CD4-positive, alpha-beta T cell (primary cell): ENCODE data around the gene ZFP92. TPM values are rescaled to one million over a fixed set of nuclear protein-coding genes. Genes with fewer than 3 reads are reported as not detected.

Source experiments
- ATAC-seq: fragments of 200-7000 bp; cut with Tn5 transposase; one replicate; pipeline ENCODE4 v1.10.0; 2022; ENCODE audit warnings: mild to moderate bottlenecking; ENCODE audit not compliant: poor library complexity
- CTCF ChIA-PET: fragments of 350-600 bp; sonication (Branson Sonifier 250); formaldehyde crosslinking; loops from one replicate; lab custom pipeline; 2021; ENCODE audit warnings: antibody characterized with exemption, inconsistent platforms; lab: Charles Lee
- POLR2A ChIA-PET: fragments of 350-600 bp; sonication (Branson Sonifier 250); formaldehyde crosslinking; loops from one replicate; lab custom pipeline; 2021; ENCODE audit warnings: antibody characterized with exemption, inconsistent platforms; lab: Charles Lee
- DNase-seq, 14 experiments: peaks; one replicate each; pipeline ENCODE4 v3.0.0-alpha.2; 2013 to 2020; ENCODE audit warnings: mixed read lengths in 2 of 14
- H3K27ac ChIP-seq, 2 donors: one replicate each; pipeline versions ENCODE4 v1.5.1 to v1.7.0; 2013; ENCODE audit warnings: low read length in 2 of 2, low read depth in 1 of 2, mild to moderate bottlenecking in 1 of 2
- H3K27me3 ChIP-seq, 2 experiments: 1 replicate in 1 of 2; 2 replicates in 1 of 2; pipeline versions ENCODE4 v1.6.1 to v1.7.0; 2013; ENCODE audit warnings: low read length in 2 of 2, control low read depth in 1 of 2, mild to moderate bottlenecking in 1 of 2, moderate library complexity in 1 of 2; ENCODE audit not compliant: insufficient read depth in 2 of 2, control insufficient read depth in 1 of 2
- H3K36me3 ChIP-seq: one replicate; pipeline ENCODE4 v1.6.1; 2013; ENCODE audit warnings: low read length, control low read depth; ENCODE audit not compliant: insufficient read depth
- H3K4me1 ChIP-seq: one replicate; pipeline ENCODE4 v1.6.1; 2013; ENCODE audit warnings: low read length, control low read depth; ENCODE audit not compliant: insufficient read depth
- H3K4me3 ChIP-seq: one replicate; pipeline ENCODE4 v1.5.1; 2013; ENCODE audit warnings: mild to moderate bottlenecking, low read length, moderate library complexity
- H3K9me3 ChIP-seq, 2 experiments: 1 replicate in 1 of 2; 2 replicates in 1 of 2; pipeline versions ENCODE4 v1.6.1 to v1.7.0; 2013; ENCODE audit warnings: low read length in 2 of 2, mild to moderate bottlenecking in 2 of 2, control low read depth in 1 of 2, moderate library complexity in 1 of 2; ENCODE audit not compliant: control insufficient read depth in 1 of 2, insufficient read depth in 1 of 2
- H3K27ac Mint-ChIP-seq: one replicate; pipeline ENCODE4 v1.8.0; 2020; ENCODE audit warnings: mixed read lengths
- H3K27me3 Mint-ChIP-seq: one replicate; pipeline ENCODE4 v1.8.0; 2021; ENCODE audit warnings: mixed read lengths
- H3K36me3 Mint-ChIP-seq: one replicate; pipeline ENCODE4 v1.8.0; 2021; ENCODE audit warnings: low read depth, mixed read lengths
- H3K4me1 Mint-ChIP-seq: one replicate; pipeline ENCODE4 v1.8.0; 2021; ENCODE audit warnings: low read depth, mixed read lengths
- H3K4me3 Mint-ChIP-seq: one replicate; pipeline ENCODE4 v1.8.0; 2020; ENCODE audit warnings: mild to moderate bottlenecking, mixed read lengths
- H3K9me3 Mint-ChIP-seq: one replicate; pipeline ENCODE4 v1.8.0; 2020; ENCODE audit warnings: mixed read lengths
- intact Hi-C, 2 experiments: fragments of 100-400 bp; cut with DNase I in 1 of 2; cut with micrococcal nuclease in 1 of 2; formaldehyde crosslinking; loops; one replicate each; pipeline versions ENCODE4 v1.15.1 to v1.9.0; 2023 to 2025; cut with DNase I, micrococcal nuclease
- total RNA-seq, 174 experiments: library from RNA in 2 of 174; stranded (reverse) in 2 of 174; gene quantifications; one replicate each; pipeline ENCODE4 v1.2.3 and lab custom pipeline; 2021 to 2026
- TF ChIP-seq, protein P1 (sequence below): fragments of 200-600 bp; IDR thresholded peaks from one replicate; pipeline ENCODE4 v1.8.0; 2022; ENCODE audit warnings: antibody characterized with exemption, mild to moderate bottlenecking

ZFP92 gene
- total RNA-seq, 2 experiments from 2014 or later: 0.08 to 0.11 TPM

DNA sequence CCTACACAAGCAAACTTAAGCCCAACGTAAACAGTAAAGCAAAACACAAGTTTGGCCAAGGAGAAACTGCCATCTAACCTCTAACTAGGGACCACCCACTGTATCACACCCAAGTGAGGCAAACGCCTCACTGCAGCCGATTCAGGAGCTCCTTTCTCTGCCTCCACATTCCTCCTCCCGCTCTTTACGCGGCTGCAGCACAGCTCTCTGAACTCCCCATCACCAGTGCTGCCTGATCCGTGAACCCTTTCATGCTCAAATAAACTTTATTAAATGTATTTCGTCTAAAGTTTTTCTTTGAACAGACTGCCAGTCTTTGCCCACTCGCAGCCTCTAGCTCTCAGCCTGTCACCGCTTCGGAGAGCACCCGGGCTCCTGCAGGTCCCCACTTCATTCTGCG lies 16.7 kb upstream of the ZFP92 start:
- no peak overlapping the region for H3K27ac Mint-ChIP-seq
- ChIA-PET POLR2A (no interaction called here), CTCF (no interaction called here)
- H3K36me3 Mint-ChIP-seq: no peaks in the 10 kb centered on the region
- TF ChIP-seq, protein P1, sequence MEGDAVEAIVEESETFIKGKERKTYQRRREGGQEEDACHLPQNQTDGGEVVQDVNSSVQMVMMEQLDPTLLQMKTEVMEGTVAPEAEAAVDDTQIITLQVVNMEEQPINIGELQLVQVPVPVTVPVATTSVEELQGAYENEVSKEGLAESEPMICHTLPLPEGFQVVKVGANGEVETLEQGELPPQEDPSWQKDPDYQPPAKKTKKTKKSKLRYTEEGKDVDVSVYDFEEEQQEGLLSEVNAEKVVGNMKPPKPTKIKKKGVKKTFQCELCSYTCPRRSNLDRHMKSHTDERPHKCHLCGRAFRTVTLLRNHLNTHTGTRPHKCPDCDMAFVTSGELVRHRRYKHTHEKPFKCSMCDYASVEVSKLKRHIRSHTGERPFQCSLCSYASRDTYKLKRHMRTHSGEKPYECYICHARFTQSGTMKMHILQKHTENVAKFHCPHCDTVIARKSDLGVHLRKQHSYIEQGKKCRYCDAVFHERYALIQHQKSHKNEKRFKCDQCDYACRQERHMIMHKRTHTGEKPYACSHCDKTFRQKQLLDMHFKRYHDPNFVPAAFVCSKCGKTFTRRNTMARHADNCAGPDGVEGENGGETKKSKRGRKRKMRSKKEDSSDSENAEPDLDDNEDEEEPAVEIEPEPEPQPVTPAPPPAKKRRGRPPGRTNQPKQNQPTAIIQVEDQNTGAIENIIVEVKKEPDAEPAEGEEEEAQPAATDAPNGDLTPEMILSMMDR: no peak
- H3K27me3 Mint-ChIP-seq: no peaks in the 10 kb centered on the region
- H3K9me3 Mint-ChIP-seq: no peaks in the 10 kb centered on the region
- ATAC-seq (no peak), DNase-seq (no peak)
- H3K4me3 Mint-ChIP-seq: no peak overlapping the region
- H3K27ac ChIP-seq: no peak overlapping the region
- H3K27me3 ChIP-seq: no peaks in the 10 kb centered on the region
- H3K4me3 ChIP-seq: no peak overlapping the region
- intact Hi-C loops: no loop called here
- H3K9me3 ChIP-seq: no peaks in the 10 kb centered on the region
- H3K36me3 ChIP-seq: no peaks in the 10 kb centered on the region
- no peaks in the 10 kb centered on the region for H3K4me1 Mint-ChIP-seq
- H3K4me1 ChIP-seq: peaks cover 7% of the 10 kb centered on the region

DNA sequence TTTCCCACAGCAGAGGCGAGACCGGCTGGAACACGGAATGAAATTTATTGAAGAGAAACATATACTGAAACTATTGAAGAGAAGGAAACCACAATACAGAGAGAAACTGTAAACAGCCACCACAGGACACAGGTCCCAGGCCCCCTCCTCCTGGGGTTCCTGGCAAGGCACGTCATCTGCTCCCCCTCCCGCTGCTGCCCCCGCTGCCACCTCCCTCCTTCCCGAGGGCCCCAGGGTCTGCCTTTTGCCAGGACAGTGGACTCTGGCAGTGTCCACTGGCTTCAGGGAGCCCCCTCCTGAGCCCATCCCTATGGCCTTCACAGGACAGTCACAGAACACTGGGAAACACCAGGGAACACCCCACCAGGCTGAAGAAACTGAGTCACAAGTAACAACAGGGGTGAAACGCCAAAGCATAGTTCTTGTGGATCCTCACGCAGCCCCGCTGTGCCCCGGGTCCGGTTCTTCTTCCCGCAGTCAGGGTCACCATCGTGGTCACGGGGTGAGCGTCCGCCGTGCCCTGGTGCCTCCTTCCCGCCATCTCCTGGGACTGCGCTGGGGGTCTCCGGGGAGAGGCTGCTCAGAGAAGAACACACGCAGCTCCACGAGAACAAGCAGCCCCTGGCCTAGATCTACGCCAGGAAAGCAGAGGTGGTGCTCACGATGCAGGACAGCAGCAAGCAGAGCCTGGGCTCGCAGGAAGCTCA lies 15.5 kb upstream of the ZFP92 start:
- Mint-ChIP-seq H3K4me3 (no peak overlapping the region), H3K36me3 (no peaks in the 10 kb centered on the region), H3K27ac (no peak overlapping the region), H3K27me3 (no peaks in the 10 kb centered on the region), H3K4me1 (no peaks in the 10 kb centered on the region), H3K9me3 (no peaks in the 10 kb centered on the region)
- Histone ChIP-seq H3K27ac (no peak overlapping the region), H3K27me3 (no peaks in the 10 kb centered on the region), H3K36me3 (no peaks in the 10 kb centered on the region), H3K4me1 (peaks cover 7% of the 10 kb centered on the region), H3K9me3 (no peaks in the 10 kb centered on the region), H3K4me3 (no peak overlapping the region)
- ATAC-seq (no peak), DNase-seq (no peak)
- POLR2A ChIA-PET: no interaction called here
- TF ChIP-seq, protein P1: no peak
- CTCF ChIA-PET: no interaction called here
- intact Hi-C loops: no loop called here

DNA sequence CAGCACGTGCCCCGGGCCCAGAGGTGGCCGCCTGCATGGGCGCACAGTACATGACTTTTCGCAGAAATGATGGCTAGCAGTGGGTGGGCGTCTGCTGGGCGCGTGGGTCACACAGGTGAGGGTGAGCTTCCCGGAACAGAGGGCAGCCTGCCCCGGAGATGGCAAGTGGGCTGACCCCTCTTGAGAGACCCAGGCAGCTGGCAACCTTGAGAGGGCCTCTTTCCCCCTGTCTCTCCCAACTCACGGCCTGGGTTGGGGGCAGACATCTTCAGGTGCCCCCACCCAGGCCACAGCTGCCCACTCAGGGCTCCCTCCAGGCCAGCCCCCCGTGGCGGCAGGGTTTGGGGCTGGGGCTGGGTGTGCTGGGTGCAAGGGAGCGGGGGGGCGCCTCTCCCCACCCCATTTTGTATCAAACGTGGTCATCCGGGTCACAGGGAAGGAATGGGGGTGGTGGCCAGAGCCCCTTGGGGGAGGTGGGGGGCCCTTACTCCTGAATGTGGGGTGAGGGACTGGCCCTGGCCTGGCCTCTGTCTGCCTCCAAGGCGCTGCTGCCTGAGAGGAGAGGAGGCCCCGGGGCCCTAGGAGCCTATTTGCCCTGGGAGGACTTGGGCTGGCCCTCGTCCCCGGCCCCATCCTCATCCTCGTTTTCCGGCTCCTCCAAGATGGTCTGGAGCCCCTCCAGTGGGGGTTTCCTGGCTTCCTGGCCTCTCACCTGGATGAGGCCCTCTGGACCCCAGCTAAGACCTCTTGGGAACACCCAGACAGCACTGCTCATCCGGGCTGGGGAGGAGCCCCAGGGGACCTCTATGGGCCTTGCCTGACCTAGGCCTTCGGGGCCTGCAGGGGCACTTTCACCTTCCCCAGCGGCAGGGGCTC lies 14.7 kb upstream of the ZFP92 start:
- intact Hi-C loops: no loop called here

More for the DNA sequence above, 14.7 kb upstream of the ZFP92 start:
- Mint-ChIP-seq H3K27ac (no peak overlapping the region), H3K9me3 (no peaks in the 10 kb centered on the region), H3K36me3 (no peaks in the 10 kb centered on the region), H3K4me1 (no peaks in the 10 kb centered on the region), H3K4me3 (no peak overlapping the region), H3K27me3 (no peaks in the 10 kb centered on the region)
- Histone ChIP-seq H3K9me3 (no peaks in the 10 kb centered on the region), H3K4me1 (peaks cover 7% of the 10 kb centered on the region), H3K4me3 (no peak overlapping the region), H3K27me3 (no peaks in the 10 kb centered on the region), H3K36me3 (no peaks in the 10 kb centered on the region), H3K27ac (no peak overlapping the region)
- ATAC-seq: no peak
- TF ChIP-seq, protein P1: no peak
- CTCF ChIA-PET: no interaction called here
- POLR2A ChIA-PET: no interaction called here
- no peak for DNase-seq
